Testis (tissue), 2 donors: ENCODE results near the gene PLEKHG7.

Experiments used
- CTCF ChIP-seq, 3 experiments: fragments of 450-650 bp in 2 of 3; fragments of 200-600 bp in 1 of 3; sonication (generic) in 1 of 3; IDR thresholded peaks; one replicate each; pipeline ENCODE4 v1.5.1; 2016 to 2019; ENCODE audit warnings: antibody characterized with exemption in 3 of 3, mild to moderate bottlenecking in 2 of 3, moderate library complexity in 1 of 3
- POLR2A ChIP-seq: fragments of 450-650 bp; IDR thresholded peaks from one replicate; pipeline ENCODE4 v1.6.1; 2017; ENCODE audit warnings: antibody characterized with exemption, mild to moderate bottlenecking, moderate library complexity

GRCh38 chr12:92657770-92658169 lies 45.0 kb upstream of the PLEKHG7 start:
- TF ChIP-seq POLR2A = no peak
- TF ChIP-seq CTCF (IDR thresholded peaks at IDR 0.05) = no peak
